Uterus (tissue), 2 donors: ENCODE measurements around the gene MARK2.

Experiments used
- POLR2A ChIP-seq, 2 donors: fragments of 450-650 bp; IDR thresholded peaks; one replicate each; pipeline ENCODE4 v1.6.1; 2016; ENCODE audit warnings: antibody characterized with exemption in 2 of 2, mild to moderate bottlenecking in 1 of 2, moderate library complexity in 1 of 2
- TF ChIP-seq, protein P1 (sequence below), 4 experiments: fragments of 200-600 bp in 2 of 4; fragments of 450-650 bp in 2 of 4; sonication (generic) in 2 of 4; IDR thresholded peaks; one replicate each; pipeline ENCODE4 v1.5.1; 2016 to 2019; ENCODE audit warnings: antibody characterized with exemption in 4 of 4, mild to moderate bottlenecking in 2 of 4, moderate library complexity in 1 of 4

DNA sequence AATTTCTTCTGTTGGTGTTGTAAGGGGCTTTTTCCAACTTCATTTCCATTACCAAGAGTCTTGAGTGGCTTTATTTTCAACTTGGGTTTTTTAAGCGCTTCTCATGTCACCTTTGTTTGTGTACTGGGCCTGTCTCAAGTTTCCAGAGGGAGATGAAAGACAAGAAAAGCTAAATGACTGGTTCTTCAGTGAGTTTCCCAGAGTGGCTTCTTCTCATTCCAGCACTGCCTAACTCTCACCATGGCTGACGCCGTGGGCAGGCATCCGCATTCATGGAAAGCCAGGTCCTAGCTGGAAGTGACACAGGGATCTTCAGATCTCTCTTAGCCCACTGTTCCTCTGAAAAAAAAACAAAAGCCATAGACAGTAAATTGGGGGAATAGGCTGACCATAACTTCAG, 28.6 kb downstream of the MARK2 start:
- TF ChIP-seq, protein P1, sequence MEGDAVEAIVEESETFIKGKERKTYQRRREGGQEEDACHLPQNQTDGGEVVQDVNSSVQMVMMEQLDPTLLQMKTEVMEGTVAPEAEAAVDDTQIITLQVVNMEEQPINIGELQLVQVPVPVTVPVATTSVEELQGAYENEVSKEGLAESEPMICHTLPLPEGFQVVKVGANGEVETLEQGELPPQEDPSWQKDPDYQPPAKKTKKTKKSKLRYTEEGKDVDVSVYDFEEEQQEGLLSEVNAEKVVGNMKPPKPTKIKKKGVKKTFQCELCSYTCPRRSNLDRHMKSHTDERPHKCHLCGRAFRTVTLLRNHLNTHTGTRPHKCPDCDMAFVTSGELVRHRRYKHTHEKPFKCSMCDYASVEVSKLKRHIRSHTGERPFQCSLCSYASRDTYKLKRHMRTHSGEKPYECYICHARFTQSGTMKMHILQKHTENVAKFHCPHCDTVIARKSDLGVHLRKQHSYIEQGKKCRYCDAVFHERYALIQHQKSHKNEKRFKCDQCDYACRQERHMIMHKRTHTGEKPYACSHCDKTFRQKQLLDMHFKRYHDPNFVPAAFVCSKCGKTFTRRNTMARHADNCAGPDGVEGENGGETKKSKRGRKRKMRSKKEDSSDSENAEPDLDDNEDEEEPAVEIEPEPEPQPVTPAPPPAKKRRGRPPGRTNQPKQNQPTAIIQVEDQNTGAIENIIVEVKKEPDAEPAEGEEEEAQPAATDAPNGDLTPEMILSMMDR (IDR thresholded peaks at IDR 0.05) = no peak
- TF ChIP-seq POLR2A (IDR thresholded peaks at IDR 0.05) = no peak
